IMR-90 (cell line): ENCODE measurements around the gene SPTB.

ENCODE experiments used
- CEBPB ChIP-seq: IDR thresholded peaks from 2 replicates; pipeline ENCODE4 v1.6.1; 2012; ENCODE audit warnings: low read depth, low read length, improper control_type of control experiment
- CTCF ChIP-seq: conservative IDR thresholded peaks from 2 replicates; pipeline ENCODE4 v1.5.1; 2012; ENCODE audit warnings: mild to moderate bottlenecking, low read depth, low read length, improper control_type of control experiment
- FOS ChIP-seq: fragments of 150-350 bp; IDR thresholded peaks from 2 replicates; pipeline ENCODE4 v1.6.1; 2016; ENCODE audit warnings: low read depth, low read length
- MAFK ChIP-seq: IDR thresholded peaks from 2 replicates; pipeline ENCODE4 v1.6.1; 2012; ENCODE audit warnings: low read depth, low read length, improper control_type of control experiment
- MXI1 ChIP-seq: IDR thresholded peaks from 2 replicates; pipeline ENCODE4 v1.6.1; 2012; ENCODE audit warnings: low read depth, mild to moderate bottlenecking, low read length, moderate library complexity, borderline replicate concordance
- NFE2L2 ChIP-seq: fragments of 150-350 bp; IDR thresholded peaks from 2 replicates; pipeline ENCODE4 v1.6.1; 2016; ENCODE audit warnings: low read depth, mild to moderate bottlenecking, low read length
- POLR2A ChIP-seq: IDR thresholded peaks from 2 replicates; pipeline ENCODE4 v1.6.1; 2012; ENCODE audit warnings: mild to moderate bottlenecking, low read depth, low read length
- RAD21 ChIP-seq: IDR thresholded peaks from 2 replicates; pipeline ENCODE4 v1.6.1; 2012; ENCODE audit warnings: low read length, improper control_type of control experiment
- RCOR1 ChIP-seq: IDR thresholded peaks from 2 replicates; pipeline ENCODE4 v1.6.1; 2012; ENCODE audit warnings: mild to moderate bottlenecking, low read length, improper control_type of control experiment; ENCODE audit not compliant: insufficient replicate concordance
- RFX5 ChIP-seq: IDR thresholded peaks from 2 replicates; pipeline ENCODE4 v1.8.0; 2012; ENCODE audit warnings: low read depth, mild to moderate bottlenecking, low read length, moderate library complexity
- SMC3 ChIP-seq: fragments of 150-350 bp; IDR thresholded peaks from 2 replicates; pipeline ENCODE4 v1.6.1; 2016; ENCODE audit warnings: low read depth, mild to moderate bottlenecking, antibody characterized with exemption, low read length, moderate library complexity
- USF2 ChIP-seq: fragments of 150-350 bp; IDR thresholded peaks from 2 replicates; pipeline ENCODE4 v1.6.1; 2017; ENCODE audit warnings: mild to moderate bottlenecking, antibody characterized with exemption, low read length, low read depth

- TF ChIP-seq CTCF (no peak), RAD21 (no peak), SMC3 (no peak), NFE2L2 (no peak), FOS (no peak), RFX5 (no peak), USF2 (no peak), POLR2A (no peak), MAFK (no peak), MXI1 (no peak), CEBPB (no peak), RCOR1 (no peak)
These were observed 29.8 kb downstream of the SPTB start for GRCh38 chr14:64849940-64850339.
